Activated naive CD4-positive, alpha-beta T cell treated with anti-CD3 and anti-CD28 coated beads, Interleukin-2, amount 50 U/mL, for 72 hours (primary cell): ENCODE results near the gene DPP8. TPM values are rescaled to one million over a fixed set of nuclear protein-coding genes. Genes with fewer than 3 reads are reported as not detected.

Experiments
- ATAC-seq, 2 donors: fragments of 150-1000 bp; cut with Tn5 transposase; 2 replicates each; pipeline ENCODE4 v1.10.0; 2021; ENCODE audit warnings: mild to moderate bottlenecking in 2 of 2, moderate library complexity in 2 of 2
- DNase-seq, 2 donors: peaks; one replicate each; pipeline ENCODE4 v3.0.0; 2021 to 2022; ENCODE audit warnings: low spot score in 2 of 2
- H3K27ac Mint-ChIP-seq, 2 donors: one replicate each; pipeline ENCODE4 v1.8.0; 2022; ENCODE audit warnings: mild to moderate bottlenecking in 2 of 2, mixed read lengths in 2 of 2
- H3K36me3 Mint-ChIP-seq, 2 donors: one replicate each; pipeline ENCODE4 v1.8.0; 2022; ENCODE audit warnings: mixed read lengths in 2 of 2
- H3K9me3 Mint-ChIP-seq, 2 donors: one replicate each; pipeline ENCODE4 v1.8.0; 2022; ENCODE audit warnings: mixed read lengths in 2 of 2
- total RNA-seq, 2 donors: library from RNA; stranded (reverse); gene quantifications; one replicate each; pipeline ENCODE4 v1.2.3, GENCODE V29; 2022

Gene DPP8
- total RNA-seq, 2 donors from 2014 or later: 29.9 to 35.9 TPM

DNA sequence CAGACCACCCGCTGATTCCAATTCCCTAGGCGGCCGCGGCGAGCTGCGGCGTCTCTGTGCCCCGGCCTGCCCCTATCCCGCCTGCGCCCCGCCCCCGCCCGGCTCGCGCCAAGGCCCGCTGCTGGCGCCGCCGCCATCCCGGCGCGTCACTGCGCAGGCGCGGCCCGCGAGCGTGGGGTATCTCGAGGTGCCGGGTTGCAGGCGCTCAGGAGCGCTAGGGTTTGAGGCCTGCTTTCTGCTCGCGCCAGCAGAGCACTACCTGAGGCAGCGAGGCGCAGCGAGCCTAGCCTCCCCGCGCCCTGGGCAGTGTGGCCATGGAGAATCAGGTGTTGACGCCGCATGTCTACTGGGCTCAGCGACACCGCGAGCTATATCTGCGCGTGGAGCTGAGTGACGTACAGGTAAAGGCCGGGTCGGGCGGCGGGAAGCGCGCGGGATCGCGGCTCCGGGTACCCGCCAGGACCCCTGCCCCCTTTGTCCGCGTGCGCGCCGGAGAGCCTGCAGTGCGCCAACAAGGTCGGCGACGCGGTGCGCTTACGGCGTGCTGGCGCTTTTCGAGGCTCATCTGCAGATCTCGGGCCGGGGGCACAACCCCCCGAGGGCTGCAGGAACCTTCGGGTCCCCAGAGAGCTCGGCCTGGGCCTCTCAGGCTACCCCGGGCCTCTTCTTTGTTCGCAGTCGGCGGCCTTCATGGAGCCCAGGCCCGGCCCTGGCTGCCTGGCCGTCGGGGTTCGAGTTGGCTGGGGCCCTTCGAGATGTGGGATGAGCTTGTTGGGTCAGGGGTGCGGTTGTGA lies 13.0 kb upstream of the DPP8 start, which contains the start of gene HACD3:
Gene HACD3, plus strand, starts transcription at position 146 of the 794 bp plus-strand sequence. Its CDS starts 169 bp downstream, at position 315.
- no peaks in the 10 kb centered on the region for H3K9me3 Mint-ChIP-seq
- H3K36me3 Mint-ChIP-seq: no peaks in the 10 kb centered on the region
- DNase-seq: peak; percentile 89 to 97
- peak within 1 kb of the TSS; percentile 34 to 87 for H3K27ac Mint-ChIP-seq
- peak; percentile 96 to 97 for ATAC-seq

DNA sequence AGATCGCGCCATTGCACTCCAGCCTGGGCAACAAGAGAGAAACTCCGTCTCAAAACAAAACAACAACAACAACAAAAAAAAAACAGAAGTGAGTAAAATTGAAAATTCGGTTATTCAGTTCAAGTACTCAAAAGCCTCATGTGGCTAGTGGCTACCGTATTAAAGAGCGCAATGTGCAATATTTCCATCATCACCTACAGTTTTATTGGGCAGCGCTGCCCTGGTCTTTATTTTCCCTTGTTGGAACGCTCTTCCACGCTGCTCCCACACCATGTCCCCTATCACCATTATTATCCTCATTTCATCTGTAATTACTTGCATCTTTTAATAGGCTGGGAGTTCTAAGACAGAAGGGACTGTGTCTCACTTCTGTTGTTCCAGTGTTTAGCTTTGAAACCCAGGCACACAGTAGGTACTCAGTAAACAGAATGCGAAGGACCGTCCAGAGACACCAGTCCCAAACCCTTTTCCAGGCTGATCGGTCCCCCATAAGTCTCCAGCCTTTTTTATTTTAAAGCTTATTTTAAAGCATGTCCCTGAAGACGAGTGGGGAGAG lies 12.4 kb upstream of the DPP8 start:
- H3K27ac Mint-ChIP-seq: peak overlapping the region in 1 of 2 donors; percentile 87
- DNase-seq: no peak
- peak; percentile 16 to 23 for ATAC-seq
- no peaks in the 10 kb centered on the region for H3K36me3 Mint-ChIP-seq
- no peaks in the 10 kb centered on the region for H3K9me3 Mint-ChIP-seq

- DNase-seq: no peak
- H3K27ac Mint-ChIP-seq: no peak overlapping the region
- no peaks in the 10 kb centered on the region for H3K36me3 Mint-ChIP-seq
- no peaks in the 10 kb centered on the region for H3K9me3 Mint-ChIP-seq
- no peak for ATAC-seq
These were observed 11.1 kb upstream of the DPP8 start for GRCh38 chr15:65528461-65529060.

- ATAC-seq (no peak), DNase-seq (no peak)
- H3K27ac Mint-ChIP-seq: no peak overlapping the region
- H3K9me3 Mint-ChIP-seq: no peaks in the 10 kb centered on the region
- no peaks in the 10 kb centered on the region for H3K36me3 Mint-ChIP-seq
These were observed 8.1 kb upstream of the DPP8 start for GRCh38 chr15:65525622-65526021.

DNA sequence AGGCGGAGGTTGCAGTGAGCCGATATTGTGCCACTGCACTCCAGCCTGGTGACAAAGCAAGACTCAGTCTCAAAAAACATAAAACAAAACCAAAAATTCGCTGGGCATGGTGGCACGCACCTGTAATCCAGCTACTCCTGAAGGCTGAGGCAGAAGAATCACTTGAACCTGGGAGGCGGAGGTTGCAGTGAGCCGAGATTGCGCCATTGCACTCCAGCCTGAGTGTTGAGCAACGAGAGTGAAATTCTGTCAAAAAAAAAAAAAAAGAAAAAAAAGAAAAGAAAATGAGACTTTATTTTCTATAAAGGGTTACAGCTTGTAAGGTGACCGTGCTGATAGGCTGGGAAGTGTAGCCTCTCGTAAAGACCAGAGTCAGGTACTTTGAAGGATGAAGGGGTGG lies 6.7 kb upstream of the DPP8 start:
- no peak for DNase-seq
- Mint-ChIP-seq H3K9me3 (no peaks in the 10 kb centered on the region), H3K36me3 (no peaks in the 10 kb centered on the region), H3K27ac (no peak overlapping the region)
- no peak for ATAC-seq

DNA sequence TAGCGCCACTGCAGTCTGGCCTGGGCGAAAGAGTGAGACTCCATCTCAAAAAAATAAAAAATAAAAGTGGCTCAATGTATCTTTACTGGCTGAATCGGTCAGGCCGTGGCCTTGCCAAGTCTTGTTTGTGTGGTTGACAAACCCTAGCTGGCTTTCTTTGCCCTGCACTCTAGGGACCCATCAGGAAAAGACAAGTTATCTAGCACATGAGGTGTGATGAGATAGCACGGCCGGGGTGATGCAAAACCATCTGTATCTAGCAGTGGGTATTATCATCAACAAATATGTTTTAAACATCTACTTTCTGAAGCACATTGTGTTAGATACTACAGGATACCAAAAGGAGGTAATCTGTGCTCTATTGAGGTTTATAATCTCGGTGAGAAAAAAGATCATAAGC lies 3.9 kb upstream of the DPP8 start:
- no peak for ATAC-seq
- Mint-ChIP-seq H3K36me3 (peaks cover 7% of the 10 kb centered on the region in 2 donors), H3K9me3 (no peaks in the 10 kb centered on the region), H3K27ac (no peak overlapping the region)
- no peak for DNase-seq

GRCh38 chr15:65518633-65519285 lies 1.3 kb upstream of the DPP8 start:
- Mint-ChIP-seq H3K27ac (no peak overlapping the region), H3K9me3 (no peaks in the 10 kb centered on the region), H3K36me3 (peaks cover 9 to 10% of the 10 kb centered on the region in 2 donors)
- ATAC-seq: no peak
- DNase-seq: no peak

- peak overlapping the region in 1 of 2 donors; percentile 99 for H3K27ac Mint-ChIP-seq
- no peaks in the 10 kb centered on the region for H3K9me3 Mint-ChIP-seq
- no peak for DNase-seq
- ATAC-seq: peak; percentile 8 to 20
- peaks cover 9 to 10% of the 10 kb centered on the region in 2 donors for H3K36me3 Mint-ChIP-seq
These were observed 348 bp upstream of the DPP8 start for GRCh38 chr15:65517866-65518207.

- H3K9me3 Mint-ChIP-seq: no peaks in the 10 kb centered on the region
- DNase-seq: no peak
- H3K27ac Mint-ChIP-seq: peak overlapping the region in 1 of 2 donors; percentile 68
- no peak for ATAC-seq
- peaks cover 10 to 15% of the 10 kb centered on the region in 2 donors for H3K36me3 Mint-ChIP-seq
These were observed 4.6 kb downstream of the DPP8 start for GRCh38 chr15:65512807-65513416.

DNA sequence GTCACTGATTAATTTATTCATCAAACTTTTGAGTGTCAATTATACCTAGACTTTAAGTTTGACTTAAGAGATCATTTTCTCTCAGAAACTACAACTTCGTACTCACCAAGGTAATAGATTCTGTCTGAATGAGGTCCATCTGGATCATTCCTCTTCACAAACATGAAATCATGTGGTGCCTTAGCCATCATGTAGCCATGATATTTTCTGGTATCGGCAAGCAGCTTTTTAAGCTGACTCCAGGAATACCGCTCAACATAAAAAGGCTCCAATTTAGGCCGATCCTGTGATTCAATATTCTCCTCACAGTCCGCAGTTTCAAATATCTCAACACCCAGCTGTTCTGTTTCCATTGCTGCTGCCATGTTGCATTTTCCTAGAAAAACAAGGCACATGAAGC lies 5.3 kb downstream of the DPP8 start:
- no peak for DNase-seq
- Mint-ChIP-seq H3K36me3 (peaks cover 10 to 15% of the 10 kb centered on the region in 2 donors), H3K9me3 (no peaks in the 10 kb centered on the region), H3K27ac (no peak overlapping the region)
- no peak for ATAC-seq

- peaks cover 0 to 6% of the 10 kb centered on the region in 2 donors for H3K36me3 Mint-ChIP-seq
- H3K9me3 Mint-ChIP-seq: no peaks in the 10 kb centered on the region
- no peak for ATAC-seq
- DNase-seq: no peak
- H3K27ac Mint-ChIP-seq: no peak overlapping the region
These were observed 8.2 kb downstream of the DPP8 start for GRCh38 chr15:65509321-65509720.

GRCh38 chr15:65494076-65494475 lies 23.4 kb downstream of the DPP8 start:
- DNase-seq: no peak

GRCh38 chr15:65484876-65485275 lies 32.6 kb downstream of the DPP8 start:
- Mint-ChIP-seq H3K9me3 (no peaks in the 10 kb centered on the region), H3K36me3 (peaks cover 0 to 3% of the 10 kb centered on the region in 2 donors), H3K27ac (no peak overlapping the region)
- no peak for DNase-seq
- no peak for ATAC-seq

More at GRCh38 chr15:65494076-65494475, 23.4 kb downstream of the DPP8 start:
- no peak for ATAC-seq
- Mint-ChIP-seq H3K9me3 (no peaks in the 10 kb centered on the region), H3K36me3 (peaks cover 0 to 2% of the 10 kb centered on the region in 2 donors), H3K27ac (no peak overlapping the region)

GRCh38 chr15:65476903-65477302 lies 40.6 kb downstream of the DPP8 start:
- no peak overlapping the region for H3K27ac Mint-ChIP-seq
- ATAC-seq (no peak), DNase-seq (no peak)
- peaks cover 3 to 10% of the 10 kb centered on the region in 2 donors for H3K36me3 Mint-ChIP-seq
- no peaks in the 10 kb centered on the region for H3K9me3 Mint-ChIP-seq

DNA sequence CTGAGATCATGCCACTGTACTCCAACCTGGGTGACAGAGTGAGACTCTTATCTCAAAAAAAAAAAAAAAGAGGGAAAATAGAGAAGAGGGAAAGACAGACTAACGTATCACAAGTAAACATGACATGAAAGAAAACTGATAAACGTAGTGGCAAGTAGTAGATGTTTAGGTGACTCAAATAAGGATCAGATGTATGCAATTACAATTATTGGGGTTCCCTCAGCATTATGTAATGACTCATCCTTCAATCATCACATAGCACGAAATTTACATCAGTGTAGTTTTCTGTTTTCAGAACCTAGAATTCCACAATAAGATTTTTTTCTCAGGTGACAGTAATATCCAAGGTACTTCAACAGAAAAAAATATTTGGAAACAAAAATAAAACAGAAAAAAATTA lies 46.6 kb downstream of the DPP8 start:
- ATAC-seq: peak in 1 of 2 donors; percentile 40
- Mint-ChIP-seq H3K36me3 (peaks cover 4 to 6% of the 10 kb centered on the region in 2 donors), H3K9me3 (no peaks in the 10 kb centered on the region), H3K27ac (peak overlapping the region in 1 of 2 donors; percentile 48)
- DNase-seq: no peak

DNA sequence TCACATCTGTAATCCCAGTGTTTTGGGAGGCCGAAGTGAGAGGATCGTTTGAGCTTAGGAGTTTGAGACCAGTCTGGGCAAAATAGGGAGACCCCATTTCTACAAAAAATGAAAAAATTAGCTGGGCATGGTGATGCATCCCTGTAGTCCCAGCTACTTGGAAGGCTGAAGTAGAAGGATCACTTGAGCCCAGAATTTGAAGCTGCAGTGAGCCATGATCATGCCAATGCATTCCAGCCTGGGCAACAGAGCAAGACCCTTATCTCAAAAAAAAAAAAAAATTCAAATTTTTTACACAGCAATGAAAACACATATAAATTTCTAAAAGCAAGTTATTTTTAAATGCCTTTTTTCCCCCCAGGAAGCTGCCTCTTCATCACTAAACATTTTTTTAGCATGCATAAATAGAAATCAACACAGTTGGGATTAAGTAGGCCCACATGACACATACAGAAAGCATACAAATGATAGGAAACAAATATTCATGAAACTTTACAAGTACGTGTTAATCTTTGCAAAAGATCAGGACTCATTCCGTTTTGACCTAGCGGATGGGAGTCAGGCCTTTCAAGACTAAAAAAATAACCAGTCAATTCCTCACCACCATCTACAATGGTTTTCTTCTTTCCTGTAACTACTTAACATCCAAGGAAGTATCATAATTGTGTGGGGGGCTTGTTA lies 49.1 kb downstream of the DPP8 start:
- DNase-seq (no peak), ATAC-seq (no peak)
- Mint-ChIP-seq H3K36me3 (peaks cover 8 to 10% of the 10 kb centered on the region in 2 donors), H3K27ac (no peak overlapping the region), H3K9me3 (no peaks in the 10 kb centered on the region)
